Fibroblast of lung (primary cell): ENCODE measurements around the gene IGSF6.

Experiments
- EZH2 ChIP-seq: IDR thresholded peaks from 2 replicates; pipeline ENCODE4 v1.5.1; 2012; ENCODE audit warnings: low read length, control low read depth, mild to moderate bottlenecking; ENCODE audit errors: missing control alignments
- TF ChIP-seq, protein P1 (sequence below), 2 donors: IDR thresholded peaks in 1 of 2; conservative IDR thresholded peaks in 1 of 2; 1 replicate in 1 of 2; 2 replicates in 1 of 2; pipeline ENCODE4 v1.5.1; 2011 to 2012; ENCODE audit warnings: low read length in 2 of 2, control low read depth in 1 of 2, inconsistent platforms in 1 of 2, low read depth in 1 of 2, mild to moderate bottlenecking in 1 of 2

DNA sequence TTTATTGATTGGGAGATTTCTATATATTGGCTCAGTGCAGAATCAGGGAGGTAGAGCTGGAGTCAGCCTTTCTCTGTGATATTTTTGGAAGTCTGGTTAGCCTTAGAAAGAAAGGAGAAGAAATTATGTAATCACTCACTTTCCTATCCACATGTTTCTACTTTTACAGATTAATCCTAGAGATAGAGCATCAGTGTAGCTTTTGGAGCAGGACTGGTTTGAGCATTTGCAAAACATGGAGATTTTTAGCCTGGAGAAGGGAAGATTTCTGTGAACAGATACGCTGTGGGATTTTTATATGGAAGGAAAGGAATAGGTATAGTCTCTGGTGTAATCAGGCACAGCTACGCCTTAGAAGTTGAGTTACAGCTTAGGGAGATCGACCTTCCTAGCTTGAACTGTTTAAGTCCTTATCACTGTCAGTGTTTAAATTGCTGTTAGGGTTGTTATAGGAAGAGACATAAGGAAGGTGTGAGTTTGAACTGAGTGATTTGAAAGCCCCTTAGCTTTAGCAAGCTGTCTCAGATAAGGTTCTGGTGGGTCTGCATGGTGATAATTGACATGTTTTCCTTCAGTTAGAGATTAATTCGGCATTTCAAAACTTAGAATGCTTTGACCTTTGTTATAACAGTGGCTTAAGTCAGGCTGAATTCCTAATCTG lies 32.5 kb downstream of the IGSF6 start:
- TF ChIP-seq, protein P1, sequence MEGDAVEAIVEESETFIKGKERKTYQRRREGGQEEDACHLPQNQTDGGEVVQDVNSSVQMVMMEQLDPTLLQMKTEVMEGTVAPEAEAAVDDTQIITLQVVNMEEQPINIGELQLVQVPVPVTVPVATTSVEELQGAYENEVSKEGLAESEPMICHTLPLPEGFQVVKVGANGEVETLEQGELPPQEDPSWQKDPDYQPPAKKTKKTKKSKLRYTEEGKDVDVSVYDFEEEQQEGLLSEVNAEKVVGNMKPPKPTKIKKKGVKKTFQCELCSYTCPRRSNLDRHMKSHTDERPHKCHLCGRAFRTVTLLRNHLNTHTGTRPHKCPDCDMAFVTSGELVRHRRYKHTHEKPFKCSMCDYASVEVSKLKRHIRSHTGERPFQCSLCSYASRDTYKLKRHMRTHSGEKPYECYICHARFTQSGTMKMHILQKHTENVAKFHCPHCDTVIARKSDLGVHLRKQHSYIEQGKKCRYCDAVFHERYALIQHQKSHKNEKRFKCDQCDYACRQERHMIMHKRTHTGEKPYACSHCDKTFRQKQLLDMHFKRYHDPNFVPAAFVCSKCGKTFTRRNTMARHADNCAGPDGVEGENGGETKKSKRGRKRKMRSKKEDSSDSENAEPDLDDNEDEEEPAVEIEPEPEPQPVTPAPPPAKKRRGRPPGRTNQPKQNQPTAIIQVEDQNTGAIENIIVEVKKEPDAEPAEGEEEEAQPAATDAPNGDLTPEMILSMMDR (conservative IDR thresholded peaks at IDR 0.05 in 1 of 2, IDR thresholded peaks at IDR 0.05 in 1 of 2; ENCODE audit: low read depth in 1 of 2, low read length in 2 of 2) = no peak
- TF ChIP-seq EZH2 = no peak
